ENCODE results near the gene C11orf58.
A peak's percentile ranks its signal among the peaks of the same experiment; 100 is the strongest.

C11orf58 gene

DNA sequence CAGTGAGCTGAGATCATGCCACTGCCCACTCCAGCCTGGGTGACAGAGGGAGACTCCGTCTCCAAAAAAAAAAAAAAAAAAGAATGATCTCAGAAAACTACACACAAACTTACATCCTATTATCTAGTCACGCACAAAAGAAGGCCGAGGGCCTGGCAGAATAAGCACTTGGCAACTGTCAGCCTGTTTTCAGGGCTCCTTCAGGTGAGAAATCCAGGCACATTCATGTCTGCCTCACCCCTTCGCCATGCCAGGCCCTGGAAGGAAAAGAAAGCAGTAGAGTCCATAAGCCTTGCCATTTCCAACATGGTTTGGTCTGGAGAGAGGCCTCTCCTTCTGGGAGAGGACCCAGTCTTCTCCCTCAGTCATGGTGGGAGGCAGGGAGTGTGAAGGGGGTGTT lies 30.9 kb downstream of the C11orf58 start:
- DNase-seq = no peak

DNA sequence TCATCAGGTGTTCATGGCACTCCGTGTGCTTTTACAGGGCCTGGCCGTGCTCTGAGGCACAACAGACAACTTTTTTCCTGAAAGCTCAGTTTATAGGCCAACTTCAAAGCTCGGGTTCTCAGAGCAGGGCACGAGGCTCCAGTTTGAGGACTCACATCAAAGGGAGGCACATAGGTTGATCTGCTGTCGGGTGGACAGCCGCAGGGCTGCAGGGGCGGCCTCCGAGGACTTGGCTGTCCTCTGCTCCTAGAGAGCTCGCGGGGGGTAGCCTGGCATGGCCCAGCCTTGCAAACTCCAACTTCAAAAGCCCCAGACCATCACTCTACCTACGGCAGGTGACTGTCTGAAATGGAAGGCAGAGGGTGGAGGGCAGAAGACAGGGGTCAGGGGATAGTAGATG lies 31.6 kb downstream of the C11orf58 start:
- DNase-seq = no peak

- DNase-seq = no peak
Measured at GRCh38 chr11:16771350-16772140, 33.1 kb downstream of the C11orf58 start.

DNA sequence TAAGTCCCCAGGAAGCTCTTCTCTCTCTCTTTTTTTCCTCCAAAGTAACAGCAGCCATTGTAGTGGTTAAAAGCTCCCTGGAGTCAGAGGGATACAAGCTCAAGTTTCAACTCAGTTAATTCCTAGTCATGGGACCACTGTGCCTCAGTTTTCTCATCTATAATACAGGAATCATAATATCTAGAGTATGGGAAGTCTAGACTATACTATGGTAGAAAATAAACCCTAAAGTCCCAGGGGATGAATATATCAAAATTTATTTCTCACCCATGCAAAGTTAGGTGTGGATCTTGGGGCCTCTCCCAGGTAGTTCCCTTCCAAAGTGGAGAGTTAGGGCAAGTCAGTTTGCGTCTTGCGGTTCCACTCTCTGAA lies 33.7 kb downstream of the C11orf58 start:
- no peak for DNase-seq

- no peak for DNase-seq
Measured at GRCh38 chr11:16773981-16774935, 35.8 kb downstream of the C11orf58 start.

GRCh38 chr11:16774936-16775613 lies 36.6 kb downstream of the C11orf58 start:
- DNase-seq = no peak

DNA sequence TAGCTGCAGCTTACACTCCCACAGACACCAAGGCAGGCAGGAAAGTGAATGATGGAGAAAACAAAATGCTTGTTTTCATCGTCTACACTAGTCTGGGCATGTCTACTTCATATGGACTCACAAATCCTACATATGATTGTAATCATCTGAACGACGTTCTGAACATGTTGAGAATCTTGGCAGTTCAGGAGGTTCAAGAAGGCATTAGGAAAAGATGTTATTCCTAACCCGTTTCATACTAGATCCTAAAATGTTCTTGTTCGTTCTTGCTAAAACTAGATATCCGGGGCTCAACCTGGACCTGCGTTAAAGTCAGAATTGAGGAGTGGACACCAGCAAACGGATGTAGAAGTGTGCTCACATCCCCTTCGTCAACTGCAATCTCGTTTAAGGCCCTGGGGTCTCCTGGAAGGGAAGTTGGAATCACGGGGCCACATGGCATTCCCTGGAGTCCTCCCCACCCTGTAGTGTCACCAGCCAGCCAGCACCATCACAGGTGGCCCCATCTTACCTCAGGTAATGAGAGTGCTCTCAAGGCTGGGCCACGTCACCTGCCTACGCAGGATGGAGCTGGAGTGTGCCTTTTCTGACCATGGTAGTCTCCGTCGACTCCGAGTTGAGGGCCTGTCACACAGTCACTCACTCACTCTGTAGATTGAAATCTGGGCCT lies 37.3 kb downstream of the C11orf58 start:
- no peak for DNase-seq

DNA sequence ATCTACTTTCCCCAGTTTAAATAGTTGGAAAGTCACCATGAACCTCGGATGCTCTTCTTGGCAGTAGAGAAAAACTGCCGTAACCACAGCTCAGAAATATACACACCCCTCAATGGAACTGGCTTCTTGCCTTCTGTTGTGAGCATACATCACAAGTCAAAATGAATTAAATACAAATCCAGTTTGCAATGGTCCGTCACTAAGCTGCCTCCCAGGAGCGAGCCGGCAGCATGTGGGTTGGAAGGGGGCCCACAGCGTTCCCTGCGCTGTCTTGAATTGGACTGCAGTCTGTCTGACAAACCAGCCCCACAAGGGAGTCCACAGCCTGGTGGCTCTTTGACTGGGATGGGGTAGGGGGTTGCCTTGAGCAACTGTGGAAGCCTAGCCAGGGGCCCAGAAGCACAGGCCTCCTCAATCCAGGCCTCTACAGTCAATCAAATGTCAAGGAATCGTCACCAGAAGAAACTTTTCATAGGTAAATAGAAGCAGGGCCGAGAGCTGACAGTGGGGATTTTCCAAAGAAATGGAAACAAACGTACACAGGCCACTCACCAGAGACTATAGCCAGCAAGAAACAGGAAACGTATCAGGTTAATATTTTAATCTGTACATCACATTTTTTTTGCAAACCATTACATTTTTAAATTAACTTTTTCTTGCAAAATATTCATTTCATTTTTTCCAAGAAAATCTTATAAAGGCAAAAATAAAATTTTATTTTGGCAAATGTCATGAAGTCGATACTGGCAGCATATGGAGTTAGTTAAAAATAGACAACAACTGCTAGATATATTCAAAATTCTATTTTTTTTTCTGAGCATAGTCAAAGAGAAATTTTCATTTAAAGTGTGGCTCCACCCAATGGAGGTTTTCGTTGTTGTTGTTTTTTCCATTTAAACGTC lies 38.5 kb downstream of the C11orf58 start:
- no peak for DNase-seq

- DNase-seq = no peak
Measured at GRCh38 chr11:16777613-16777975, 39.1 kb downstream of the C11orf58 start.

DNA sequence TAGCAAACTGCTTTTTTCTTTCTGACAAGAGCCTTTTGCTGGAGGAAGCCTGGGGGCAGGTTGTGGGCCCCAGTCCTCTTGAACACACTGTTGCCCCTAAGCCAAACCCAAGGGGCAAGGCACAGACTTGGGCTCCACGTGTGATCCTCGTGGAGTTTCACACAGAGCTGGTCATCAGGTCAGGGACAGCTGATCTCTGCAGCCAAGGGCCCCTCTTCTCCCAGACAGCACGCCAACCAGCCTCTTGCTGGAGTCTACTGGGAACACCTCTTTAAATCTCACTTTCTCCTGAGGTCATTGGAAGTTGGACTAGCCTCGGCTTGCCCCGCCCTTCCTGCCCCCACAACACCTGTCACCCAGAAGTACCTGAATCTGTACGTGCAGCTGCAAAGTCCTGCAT lies 39.8 kb downstream of the C11orf58 start:
- DNase-seq = no peak

GRCh38 chr11:16778876-16779275 lies 40.4 kb downstream of the C11orf58 start:
- DNase-seq = no peak

DNA sequence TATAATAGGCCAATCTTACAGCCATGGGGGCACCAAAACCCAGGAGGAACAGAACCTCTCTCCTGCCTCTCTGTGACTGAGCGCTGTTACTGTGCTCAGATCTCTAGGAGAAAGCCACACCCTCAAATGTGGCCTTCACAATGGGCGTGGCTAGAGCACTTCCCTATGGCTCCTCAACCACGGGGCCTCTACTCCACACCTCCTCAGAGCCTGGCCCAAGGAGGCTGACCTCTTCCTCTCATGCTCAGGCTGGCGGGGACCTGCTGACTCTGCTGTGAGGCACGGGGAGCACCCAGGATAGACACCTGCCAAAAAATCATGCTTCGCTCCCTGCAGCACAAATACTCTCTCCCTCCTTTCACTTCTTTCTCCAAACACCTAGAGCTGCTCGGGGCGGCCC lies 41.0 kb downstream of the C11orf58 start:
- no peak for DNase-seq

GRCh38 chr11:16780146-16780545 lies 41.7 kb downstream of the C11orf58 start:
- no peak for DNase-seq

- no peak for DNase-seq
Measured at GRCh38 chr11:16780698-16781550, 42.5 kb downstream of the C11orf58 start.

- DNase-seq = no peak
Measured at GRCh38 chr11:16781936-16782919, 43.8 kb downstream of the C11orf58 start.

GRCh38 chr11:16783321-16783801 lies 44.9 kb downstream of the C11orf58 start:
- DNase-seq = no peak

GRCh38 chr11:16784097-16784496 lies 45.6 kb downstream of the C11orf58 start:
- no peak for DNase-seq

- DNase-seq = no peak
Measured at GRCh38 chr11:16784666-16785065, 46.2 kb downstream of the C11orf58 start.

- peak; percentile 48 for DNase-seq
Measured at GRCh38 chr11:16785520-16786128, 47.2 kb downstream of the C11orf58 start.

All from stimulated activated CD4-positive, alpha-beta T cell treated with anti-CD3 and anti-CD28 coated beads, Interleukin-4, amount 100 ng/mL, for 1 hour (primary cell).